Panc1 (cell line): ENCODE measurements around the gene ZBTB48.

Experiments
- CTCF ChIP-seq: fragments of 450-650 bp; IDR thresholded peaks from 2 replicates; pipeline ENCODE4 v1.5.1; 2017; ENCODE audit warnings: mild to moderate bottlenecking
- REST ChIP-seq, 2 experiments: IDR thresholded peaks; 2 replicates each; pipeline ENCODE4 v1.6.1; 2011 to 2012; ENCODE audit warnings: low read depth in 2 of 2, control low read depth in 1 of 2, low read length in 1 of 2, mild to moderate bottlenecking in 1 of 2, moderate library complexity in 1 of 2; ENCODE audit not compliant: insufficient read depth in 1 of 2
- TCF7L2 ChIP-seq: IDR thresholded peaks from 2 replicates; pipeline ENCODE4 v1.6.1; 2011; ENCODE audit warnings: mild to moderate bottlenecking, low read depth, low read length, inconsistent platforms

GRCh38 chr1:6587261-6588005 is 7.6 kb downstream of the ZBTB48 start:
- TF ChIP-seq CTCF, result no peak
- no peak for TF ChIP-seq REST (IDR thresholded peaks at IDR 0.05; ENCODE audit: insufficient read depth in 1 of 2, low read depth in 2 of 2, low read length in 1 of 2)
- no peak for TF ChIP-seq TCF7L2
